ENCODE data around the gene MICOS13. TPM values are rescaled to one million over a fixed set of nuclear protein-coding genes. Genes with fewer than 3 reads are reported as not detected.
A peak's percentile ranks its signal among the peaks of the same experiment; 100 is the strongest.
"Not testable (repeated sequence)": the region's sequence is repeated elsewhere in the genome, so short reads cannot be mapped to it uniquely, and the experiment has no call there.

The MICOS13 gene
- total RNA-seq, 1 donor from 2014 or later, result 59.1 TPM

DNA sequence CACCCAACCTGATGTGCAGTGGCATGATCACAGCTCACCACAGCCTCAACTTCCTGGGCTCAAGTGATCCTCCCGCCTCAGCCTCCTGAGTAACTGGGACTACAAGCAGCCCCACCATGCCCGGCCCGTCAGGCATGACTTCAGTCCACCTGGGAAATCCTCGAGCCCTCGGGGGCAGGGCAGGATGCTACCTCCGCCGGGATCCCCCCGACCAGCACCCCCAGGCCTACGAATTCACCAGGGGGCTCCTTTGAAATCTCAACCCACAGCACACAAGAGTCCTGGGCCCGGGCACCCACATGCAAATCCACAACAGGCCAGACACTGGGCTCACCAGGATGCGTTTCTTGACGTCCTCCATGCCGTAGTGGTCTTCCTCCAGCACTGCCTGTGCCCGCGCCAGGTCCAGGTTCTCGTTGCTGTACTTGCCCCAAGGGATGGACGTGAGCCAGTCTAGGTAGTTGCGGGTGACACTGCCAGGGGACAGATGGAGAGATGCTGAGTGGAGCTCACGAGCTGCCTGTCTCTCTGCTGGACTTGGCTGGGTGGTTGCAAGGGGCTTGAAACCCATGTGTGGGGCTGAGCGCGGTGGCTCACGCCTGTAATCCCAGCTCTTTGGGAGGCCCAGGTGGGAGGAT, 20.3 kb upstream of the MICOS13 start:
- no peak for ATAC-seq

DNA sequence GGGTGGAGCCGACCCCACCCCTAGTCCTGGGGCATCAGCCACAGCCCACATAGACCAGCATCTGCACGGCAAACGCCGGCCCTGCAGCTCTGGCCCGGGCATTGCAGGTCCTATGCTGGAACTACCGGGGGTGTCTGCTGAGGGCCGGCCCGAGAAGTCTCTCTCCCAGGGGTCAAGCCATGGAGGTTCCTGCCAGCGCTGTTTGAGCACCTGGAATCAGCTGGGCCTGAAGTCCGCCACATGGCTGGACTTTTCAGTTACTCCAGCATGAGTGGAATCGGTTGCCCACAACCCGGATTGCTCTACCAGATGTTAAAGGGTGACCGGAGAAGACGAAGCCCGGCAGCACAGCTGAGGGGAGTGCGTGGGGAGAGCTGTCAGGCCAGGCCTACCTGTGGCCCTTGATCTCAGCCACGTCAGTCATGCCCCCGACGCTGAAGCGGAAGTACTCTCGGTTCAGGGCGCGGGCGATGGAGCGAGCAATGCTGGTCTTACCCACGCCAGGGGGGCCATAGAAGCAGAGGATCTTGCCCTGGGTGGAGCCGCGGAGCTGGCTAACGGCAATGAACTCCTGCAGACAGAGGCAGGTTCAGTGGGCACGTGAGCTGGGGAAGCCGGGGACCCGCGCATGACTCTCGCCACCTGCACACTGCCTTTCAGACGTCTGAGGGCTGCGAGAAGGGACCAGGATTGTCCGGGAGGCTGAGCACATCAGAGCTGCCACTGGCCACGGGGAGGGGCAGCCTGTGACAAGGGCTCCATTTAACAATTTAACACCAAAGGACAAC, 18.5 kb upstream of the MICOS13 start:
- ATAC-seq, result peak; percentile 1

- ATAC-seq, result no peak
Measured at GRCh38 chr19:5697890-5698634, 17.7 kb upstream of the MICOS13 start.

- no peak for ATAC-seq
Measured at GRCh38 chr19:5697022-5697889, 16.9 kb upstream of the MICOS13 start.

- no peak for ATAC-seq
Measured at GRCh38 chr19:5696196-5697021, 16.1 kb upstream of the MICOS13 start.

- no peak for ATAC-seq
Measured at GRCh38 chr19:5695649-5696195, 15.4 kb upstream of the MICOS13 start.

GRCh38 chr19:5694956-5695648, 14.8 kb upstream of the MICOS13 start:
- ATAC-seq, result no peak

DNA sequence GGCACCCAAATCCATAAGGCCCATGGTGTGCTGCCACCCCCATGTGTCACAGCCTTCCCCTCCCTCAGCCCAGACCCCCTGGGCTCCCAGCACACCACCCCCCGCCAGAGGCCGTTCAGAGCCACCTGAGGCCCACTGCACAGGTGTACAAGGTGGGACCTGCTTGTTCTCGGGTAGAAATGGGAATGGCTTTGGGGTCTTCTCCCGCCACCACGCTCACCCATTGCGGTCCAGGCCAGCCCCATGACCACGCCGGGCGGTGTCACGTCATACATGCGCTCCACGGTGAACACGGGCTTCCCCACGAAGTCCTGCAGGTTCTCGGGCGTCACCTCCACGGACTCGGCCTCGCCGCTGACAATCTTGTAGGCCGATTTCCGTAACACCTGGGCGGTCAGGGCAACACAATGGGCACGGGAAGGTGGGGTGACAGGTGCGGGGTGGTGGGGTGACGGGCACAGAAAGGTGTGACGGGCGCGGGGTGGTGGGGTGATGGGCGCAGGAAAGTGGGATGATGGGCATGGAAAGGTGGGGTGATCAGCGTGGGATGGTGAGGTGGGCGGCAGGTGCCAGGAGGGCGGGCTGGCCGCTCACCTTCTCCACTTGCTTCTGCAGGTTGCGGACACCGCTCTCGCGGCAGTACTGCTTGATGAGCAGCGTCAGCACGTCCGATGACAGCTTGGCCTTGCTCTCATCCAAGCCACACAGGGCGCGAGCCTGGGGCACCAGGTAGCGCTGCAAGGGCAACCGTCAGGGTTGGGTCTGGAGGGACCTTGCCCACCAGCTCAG, 14.0 kb upstream of the MICOS13 start:
- no peak for ATAC-seq

DNA sequence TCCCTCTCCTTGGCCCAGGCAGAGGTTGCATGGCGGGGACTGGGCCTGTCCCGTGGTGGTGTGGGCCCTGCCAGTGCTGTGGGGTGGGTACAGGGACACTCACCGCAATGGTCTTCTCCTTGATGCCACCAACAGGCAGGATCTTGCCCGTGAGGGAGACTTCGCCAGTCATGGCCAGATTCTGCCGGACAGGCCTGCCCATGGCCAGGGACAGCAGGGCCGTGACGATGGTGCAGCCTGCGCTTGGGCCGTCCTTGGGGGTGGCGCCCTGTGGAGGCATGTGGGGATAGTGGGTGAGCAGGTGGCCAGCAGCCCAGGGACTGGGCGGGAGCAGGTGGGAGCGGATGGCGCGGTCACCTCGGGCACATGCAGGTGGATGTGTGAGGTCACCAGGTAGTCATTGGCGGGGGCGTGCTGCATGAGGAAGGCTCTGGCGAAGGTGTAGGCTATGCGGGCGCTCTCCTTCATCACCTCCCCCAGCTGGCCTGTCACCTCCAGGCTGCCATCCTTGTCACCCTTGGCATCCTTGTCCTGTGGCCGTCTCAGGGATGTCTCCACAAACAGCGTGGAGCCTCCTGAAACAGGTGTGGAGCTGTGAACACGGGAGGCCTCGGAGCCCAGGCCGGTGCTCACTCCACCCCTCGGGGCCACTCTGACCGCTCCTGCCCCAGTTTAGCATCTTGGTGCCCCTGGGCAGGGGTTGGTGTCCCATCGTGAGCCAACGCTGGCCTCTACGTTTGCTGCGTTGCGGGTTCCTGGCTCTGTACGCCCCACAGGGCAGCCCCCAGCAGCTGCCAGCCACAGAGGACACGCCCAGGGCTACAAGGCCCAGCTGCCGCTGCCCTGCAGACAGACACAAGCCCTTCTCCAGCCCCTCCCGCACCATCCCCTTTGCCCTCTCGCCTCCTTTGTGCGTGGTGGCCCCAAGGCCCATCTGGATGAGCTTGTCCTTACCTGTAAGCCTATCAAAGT, 13.2 kb upstream of the MICOS13 start:
- no peak for ATAC-seq

GRCh38 chr19:5692723-5693194, 12.4 kb upstream of the MICOS13 start:
- ATAC-seq, result no peak

DNA sequence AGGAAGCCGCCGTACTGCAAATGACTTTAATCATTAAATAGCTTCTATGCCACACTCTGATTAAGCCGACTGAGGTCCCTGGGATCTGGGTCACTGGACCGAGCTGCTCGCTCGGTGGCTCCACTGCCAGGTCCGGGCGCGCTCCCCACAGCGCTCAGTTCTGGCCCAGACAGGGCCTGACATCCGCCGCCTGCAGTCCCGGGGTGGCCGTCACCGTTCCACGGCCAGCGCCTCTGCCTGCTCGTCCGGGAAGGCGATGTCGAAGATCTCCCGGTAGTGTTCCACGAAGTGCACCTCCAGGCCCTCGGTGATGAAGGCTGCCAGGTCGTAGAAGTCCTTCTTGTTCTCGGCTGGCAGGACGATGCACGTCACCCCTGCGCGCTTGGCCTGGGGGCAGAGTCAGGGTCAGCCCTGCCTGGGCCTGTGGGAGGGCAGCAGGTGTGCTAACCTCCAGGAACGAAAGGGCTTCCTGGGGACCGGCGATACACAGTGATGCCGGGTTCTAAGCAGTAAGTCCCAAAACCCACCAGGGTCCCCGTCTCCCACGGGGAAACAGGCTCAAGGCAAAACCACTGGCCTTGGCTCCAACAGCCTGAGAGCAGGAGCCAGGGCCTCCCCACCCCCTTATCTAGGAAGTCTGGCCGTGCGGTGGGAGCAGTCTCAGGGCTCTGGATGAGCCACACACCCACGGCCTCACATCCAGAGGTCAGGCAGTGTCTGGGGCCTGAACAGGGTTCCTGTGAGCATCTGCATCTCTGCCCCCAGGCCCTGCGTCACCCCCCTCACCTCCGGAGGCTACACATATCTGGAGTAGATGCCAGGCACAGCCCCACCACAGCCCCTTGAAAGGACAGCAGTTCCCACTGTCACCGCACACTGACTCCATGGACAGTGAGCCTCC, 11.8 kb upstream of the MICOS13 start:
- no peak for ATAC-seq

DNA sequence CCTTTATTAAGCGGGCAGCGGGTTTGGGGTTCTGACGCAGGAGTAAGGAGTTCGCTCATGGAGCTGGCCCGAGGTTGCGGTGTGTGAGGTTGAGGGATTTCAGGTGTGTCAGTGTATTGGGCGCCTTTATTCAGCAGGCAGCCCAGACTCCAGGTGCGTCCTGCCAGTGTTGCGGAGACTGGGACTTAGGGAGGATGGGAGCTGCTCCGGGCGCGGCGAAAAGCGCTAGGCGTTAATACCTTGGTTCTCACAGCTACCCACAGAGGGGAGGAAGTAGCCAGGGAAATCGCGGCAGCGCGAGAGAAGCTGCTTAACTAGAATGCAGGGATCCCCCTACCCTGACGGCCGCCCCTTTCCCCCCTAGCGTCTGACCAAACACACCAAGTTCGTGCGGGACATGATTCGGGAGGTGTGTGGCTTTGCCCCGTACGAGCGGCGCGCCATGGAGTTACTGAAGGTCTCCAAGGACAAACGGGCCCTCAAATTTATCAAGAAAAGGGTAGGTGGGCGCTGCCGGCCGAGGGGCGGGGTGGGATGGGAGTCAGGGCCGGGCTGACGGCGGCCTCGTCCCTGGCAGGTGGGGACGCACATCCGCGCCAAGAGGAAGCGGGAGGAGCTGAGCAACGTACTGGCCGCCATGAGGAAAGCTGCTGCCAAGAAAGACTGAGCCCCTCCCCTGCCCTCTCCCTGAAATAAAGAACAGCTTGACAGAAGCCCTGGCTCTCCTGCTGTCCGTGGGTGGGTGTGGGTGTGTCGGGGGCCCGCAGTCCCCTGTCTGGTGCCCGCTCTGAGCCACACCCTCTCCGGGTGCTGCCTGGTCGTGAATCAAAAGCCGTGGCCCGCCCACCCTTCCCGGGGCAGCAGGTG, 10.9 kb upstream of the MICOS13 start:
- peak; percentile 4 for ATAC-seq

DNA sequence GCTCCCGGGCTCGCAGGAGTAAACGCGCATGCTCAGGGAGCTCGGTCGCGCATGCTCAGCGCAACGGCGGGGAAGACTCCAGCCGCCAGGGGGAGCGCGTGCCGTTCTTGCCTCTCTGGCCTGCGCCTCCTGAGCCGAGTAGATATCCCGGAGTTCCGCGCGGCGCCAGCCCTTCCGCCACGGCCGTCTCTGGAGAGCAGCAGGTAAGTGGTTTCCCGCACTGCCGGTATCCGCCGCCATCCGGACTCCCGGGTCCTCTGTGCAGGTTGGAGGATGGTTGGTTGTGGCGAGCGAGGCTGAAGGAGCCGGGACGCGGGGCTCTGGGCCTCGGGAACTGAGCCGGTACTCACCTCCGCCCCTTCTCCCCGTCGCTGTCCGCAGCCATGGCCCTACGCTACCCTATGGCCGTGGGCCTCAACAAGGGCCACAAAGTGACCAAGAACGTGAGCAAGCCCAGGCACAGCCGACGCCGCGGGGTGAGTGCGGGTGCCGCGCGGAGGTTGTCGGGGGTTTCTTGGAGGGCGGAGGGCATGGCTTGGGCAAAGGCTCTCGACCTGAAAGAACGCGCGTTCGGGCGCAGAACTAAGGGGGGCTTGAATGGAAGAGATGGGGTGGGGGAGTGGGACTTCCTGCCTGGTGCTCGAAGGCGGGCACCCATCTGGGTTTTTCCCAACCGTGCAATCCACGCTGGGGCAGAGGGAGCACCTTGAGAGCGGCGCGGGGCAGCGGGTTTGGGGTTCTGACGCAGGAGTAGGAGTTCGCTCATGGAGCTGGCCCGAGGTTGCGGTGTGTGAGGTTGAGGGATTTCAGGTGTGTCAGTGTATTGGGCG, 10.0 kb upstream of the MICOS13 start, which contains the start of gene RPL36:
Gene RPL36, plus strand, starts transcription at position 171 of the 830 bp plus-strand sequence. Its CDS starts 213 bp downstream, at position 384.
- ATAC-seq, result peak; percentile 69

DNA sequence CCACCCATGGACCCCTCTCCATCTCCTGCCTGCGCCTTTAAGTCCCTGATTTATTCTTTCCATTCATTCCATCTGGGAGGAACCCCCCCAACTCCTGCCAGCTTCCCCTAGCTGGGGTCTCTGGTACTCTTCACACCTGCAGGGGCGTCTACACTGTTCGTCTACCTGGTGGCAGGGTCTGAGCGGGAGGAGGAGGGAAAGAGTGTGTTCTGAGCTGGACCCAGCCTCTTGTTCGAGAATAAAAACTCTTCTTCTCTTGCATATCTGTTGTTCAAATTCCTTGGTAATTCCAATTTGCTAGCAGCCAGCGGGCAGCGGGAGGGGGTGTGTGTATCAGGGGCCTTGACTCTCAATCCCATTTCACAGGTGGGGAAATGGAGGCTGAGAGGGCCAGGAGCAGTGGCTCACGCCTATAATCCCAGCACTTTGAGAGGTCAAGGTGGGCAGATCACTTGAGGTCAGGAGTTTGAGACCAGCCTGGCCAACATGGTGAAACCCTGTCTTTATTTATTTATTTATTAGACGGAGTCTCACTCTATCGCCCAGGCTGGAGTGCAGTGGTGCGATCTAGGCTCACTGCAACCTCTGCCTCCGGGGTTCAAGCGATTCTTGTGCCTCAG, 8.1 kb upstream of the MICOS13 start:
- ATAC-seq, result not testable (repeated sequence)
